Measurements from ENCODE around the gene DHRS7B. TPM values are rescaled to one million over a fixed set of nuclear protein-coding genes. Genes with fewer than 3 reads are reported as not detected.
"Not testable (repeated sequence)": the region's sequence is repeated elsewhere in the genome, so short reads cannot be mapped to it uniquely, and the experiment has no call there.

DHRS7B gene
- total RNA-seq, 1 donor from 2014 or later, result 20.2 TPM

DNA sequence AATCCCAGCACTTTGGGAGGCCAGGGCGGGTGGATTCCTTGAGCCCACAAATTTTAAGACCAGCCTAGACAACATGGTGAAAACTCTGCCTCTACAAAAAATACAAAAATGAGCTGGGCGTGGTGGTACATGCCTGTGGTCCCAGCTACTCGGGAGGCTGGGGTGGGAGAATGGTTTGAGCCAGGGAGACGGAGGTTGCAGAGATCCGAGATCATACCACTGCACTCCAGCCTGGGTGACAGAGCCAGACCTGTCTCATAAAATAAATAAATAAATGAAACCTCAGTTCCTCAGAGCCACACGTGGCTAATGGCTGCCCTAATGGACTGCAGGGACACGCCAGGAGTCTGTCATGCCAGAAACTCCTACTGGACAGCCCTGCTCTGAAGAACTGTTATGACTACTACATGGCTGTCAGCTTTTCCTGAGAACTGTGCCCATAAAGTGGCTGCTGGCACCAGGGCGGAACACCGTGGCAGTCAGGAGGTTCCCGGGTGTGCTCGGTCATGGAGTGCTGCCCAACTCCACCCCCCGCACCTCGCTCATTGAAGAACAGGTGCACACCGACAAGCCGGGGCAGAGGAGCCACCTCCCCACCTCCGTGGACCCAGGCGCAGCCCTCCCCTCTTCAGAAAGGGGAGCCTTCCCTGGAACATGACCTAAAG lies 82.9 kb downstream of the DHRS7B start:
- DNase-seq (ENCODE audit: low spot score), result no peak

DNA sequence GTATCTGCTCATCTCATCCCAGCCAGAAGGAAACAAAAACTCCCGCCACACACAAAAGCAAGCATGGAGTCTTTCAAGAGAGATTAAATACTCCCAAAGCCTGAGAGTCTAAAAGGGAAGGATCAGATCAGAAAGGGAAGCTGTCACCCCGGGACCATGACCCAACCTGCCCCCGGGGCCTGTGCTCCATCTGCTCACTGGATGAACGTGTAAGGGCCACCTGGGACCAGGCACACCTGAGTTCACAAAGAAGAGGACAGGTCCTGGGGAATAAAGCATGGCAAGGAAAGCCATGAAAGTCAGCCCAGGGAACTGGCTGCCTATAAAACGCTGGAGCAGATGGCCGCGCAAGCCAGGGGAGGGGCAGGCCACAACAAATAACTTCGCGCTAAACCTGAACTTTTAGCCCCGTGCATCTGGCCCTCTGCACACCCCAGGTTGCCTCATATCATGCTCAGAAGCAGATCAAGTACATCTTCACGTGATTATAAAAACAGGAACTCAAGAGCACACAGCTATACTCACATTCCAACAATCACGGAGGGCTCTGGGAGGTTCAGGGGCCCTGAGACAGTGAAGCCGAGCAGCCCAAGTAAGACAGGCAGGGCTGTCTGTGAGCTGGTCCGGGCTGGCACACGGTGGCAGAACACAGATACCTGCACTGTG lies 83.8 kb downstream of the DHRS7B start:
- DNase-seq (ENCODE audit: low spot score), result no peak

DNA sequence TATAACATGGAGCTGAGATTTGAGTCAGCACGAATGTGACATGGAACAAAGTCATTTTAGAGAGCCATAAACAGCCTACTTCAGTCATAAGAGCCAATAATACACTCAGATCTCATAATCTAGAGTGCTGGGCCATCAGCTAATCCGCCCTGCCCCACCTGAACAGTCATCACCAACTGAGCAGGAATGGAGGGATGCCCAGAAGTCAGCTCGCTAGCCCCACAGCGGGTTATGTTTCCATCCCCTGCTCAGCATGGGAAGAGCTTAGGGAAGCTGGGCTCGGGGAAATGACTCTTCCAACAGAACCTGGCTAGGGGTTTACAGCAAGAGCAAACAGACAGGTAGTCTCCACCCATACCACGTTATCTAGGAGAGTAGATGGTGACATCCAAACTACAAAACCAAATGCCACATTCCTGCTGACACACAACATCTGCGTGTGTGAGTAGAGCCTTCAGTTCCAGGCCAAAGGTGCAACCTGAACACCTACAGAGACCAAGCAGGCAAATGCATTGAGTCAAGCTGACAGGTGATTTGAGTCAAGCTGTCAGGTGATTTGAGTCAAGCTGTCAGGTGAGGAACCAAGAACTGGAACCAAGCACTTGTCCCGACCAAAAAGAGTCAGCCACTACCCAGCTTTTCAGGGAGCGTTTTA lies 85.2 kb downstream of the DHRS7B start:
- DNase-seq (ENCODE audit: low spot score), result no peak

- DNase-seq (ENCODE audit: low spot score), result no peak
These were observed 86.3 kb downstream of the DHRS7B start for GRCh38 chr17:21212826-21213637.

GRCh38 chr17:21213638-21214014 lies 86.9 kb downstream of the DHRS7B start:
- DNase-seq (ENCODE audit: low spot score), result no peak

DNA sequence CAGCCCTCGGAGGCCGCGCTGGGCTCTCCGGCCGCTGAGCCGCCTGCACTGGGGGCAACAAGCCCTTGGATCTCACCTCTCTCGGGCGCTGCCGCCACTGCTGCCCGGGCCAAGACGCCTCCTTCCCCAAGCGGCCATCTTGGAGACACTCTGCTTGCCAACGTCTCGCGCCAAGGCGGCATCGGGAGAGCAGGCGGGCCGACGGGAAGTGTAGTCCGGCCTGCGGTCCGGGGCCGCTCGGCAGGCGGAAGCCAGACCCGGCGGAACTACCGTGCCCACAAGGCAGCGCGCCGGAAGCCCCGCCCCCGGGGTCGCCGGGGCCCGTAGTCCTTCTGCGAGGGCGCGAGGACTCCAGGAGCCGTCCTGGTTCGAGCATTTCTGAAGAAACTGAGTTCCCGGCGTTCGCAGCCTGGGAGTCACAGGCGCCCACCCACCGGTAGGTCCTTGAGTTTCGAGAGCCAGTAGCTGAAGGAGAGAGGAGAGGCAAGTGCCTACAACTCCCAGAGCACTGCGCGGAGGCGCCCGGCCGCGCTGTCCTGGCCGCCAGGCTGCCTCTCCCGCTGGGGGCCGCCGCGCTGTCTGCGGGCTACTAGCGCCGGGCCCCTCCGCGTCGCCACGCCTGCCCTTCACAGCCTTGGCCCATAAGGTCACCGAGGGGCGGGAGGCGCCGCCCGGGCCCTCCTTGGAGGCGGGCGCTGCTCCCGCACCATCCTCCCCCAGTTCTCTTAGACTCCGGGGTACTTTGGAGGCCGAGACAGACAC lies 87.4 kb downstream of the DHRS7B start, which contains the start of gene TMEM11:
Gene TMEM11 (minus strand): TSS at position 147 of the 762 bp plus-strand sequence. CDS start 9 bp downstream, at position 138.
- peak; percentile 95 for DNase-seq (ENCODE audit: low spot score)

DNA sequence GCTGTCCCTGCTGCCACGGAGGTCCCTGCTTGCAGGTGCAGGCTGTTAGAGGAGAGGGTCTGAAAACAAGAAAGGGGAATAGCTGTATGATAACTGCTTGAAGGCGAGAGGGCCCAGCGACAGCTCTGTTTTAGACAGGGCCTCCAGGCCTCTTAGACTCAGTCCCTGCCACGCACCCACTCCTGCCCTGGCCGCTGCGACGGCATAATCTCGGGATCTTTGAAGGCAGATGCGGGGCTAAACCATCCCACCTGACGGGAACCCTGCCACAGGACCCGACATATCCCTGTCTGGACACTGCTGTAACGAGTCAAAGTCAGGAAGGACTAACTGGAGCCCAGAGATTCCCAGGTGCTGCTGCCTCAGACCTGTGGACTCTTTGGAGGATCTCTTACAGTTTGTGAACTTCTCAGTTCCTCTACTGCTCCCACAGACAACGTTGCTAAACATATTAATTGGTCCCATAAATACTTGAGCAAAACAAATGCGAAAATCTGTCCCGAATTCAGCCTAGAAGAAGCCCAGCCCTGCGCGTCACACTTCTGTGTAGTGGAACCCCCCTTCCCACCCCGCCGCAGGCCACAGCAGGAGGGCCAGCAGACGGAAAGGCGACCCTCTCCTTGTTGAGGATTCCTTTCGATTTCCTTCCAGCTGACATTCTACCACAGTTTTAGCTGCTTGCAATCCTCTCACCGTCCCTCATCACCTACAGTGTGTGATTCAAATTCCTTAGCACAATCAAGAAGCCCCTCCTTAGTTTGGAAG lies 88.2 kb downstream of the DHRS7B start:
- no peak for DNase-seq (ENCODE audit: low spot score)

DNA sequence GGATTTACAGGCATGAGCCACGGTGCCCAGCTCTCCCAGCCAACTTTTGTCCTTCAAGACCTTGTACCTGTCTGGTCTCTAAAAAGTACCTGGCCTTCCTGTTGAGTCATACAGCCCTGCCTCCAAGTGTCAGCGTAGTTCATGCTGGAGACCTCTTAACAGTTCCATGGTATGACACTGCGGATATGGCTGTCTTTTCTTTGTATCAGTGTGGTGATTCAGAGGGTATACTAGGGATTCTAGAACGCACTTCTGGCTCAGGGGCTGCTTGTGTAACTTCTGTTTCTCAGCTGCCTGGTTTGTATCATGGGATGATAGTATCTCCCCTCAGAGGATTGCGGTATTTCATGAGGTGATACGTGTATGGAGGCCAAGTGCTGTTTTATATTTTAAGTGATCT lies 89.2 kb downstream of the DHRS7B start:
- DNase-seq (ENCODE audit: low spot score), result no peak

DNA sequence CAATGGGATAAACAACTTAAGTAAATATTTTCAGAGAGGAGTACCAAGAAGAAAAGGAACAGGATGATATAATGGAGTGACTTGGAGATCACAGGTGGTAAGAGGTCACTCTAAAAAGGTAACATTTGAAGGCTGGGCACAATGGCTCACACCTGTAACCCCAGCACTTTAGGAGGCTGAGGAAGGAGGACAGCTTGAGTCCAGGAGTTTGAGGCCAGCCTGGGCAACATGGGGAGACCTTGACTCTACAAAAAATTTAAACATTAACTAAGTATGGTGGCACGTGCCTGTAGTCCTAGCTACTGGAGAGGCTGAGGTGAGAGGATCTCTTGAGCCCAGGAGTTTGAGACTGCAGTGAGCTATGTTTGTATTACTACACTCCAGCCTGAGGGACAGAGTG lies 90.6 kb downstream of the DHRS7B start:
- DNase-seq (ENCODE audit: low spot score), result no peak

DNA sequence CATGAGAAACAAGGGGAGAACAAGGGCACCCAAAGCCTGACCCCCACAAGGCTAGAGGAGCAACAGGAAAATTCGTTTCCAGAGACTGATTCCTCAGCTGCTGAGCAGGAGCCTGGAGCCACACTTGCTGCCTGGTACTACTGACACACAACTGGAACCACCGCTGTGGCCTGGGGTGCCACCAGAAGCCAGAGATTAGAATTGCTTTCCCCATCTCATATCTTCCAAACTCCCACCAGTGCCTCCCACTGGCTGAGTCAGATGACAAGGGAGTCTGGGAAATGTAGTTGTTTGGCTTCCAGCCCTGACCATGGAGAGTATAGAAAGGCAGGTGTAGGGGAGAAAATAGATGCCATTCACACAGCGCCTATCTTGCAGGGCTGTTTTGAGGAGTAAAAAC lies 91.3 kb downstream of the DHRS7B start:
- no peak for DNase-seq (ENCODE audit: low spot score)

DNA sequence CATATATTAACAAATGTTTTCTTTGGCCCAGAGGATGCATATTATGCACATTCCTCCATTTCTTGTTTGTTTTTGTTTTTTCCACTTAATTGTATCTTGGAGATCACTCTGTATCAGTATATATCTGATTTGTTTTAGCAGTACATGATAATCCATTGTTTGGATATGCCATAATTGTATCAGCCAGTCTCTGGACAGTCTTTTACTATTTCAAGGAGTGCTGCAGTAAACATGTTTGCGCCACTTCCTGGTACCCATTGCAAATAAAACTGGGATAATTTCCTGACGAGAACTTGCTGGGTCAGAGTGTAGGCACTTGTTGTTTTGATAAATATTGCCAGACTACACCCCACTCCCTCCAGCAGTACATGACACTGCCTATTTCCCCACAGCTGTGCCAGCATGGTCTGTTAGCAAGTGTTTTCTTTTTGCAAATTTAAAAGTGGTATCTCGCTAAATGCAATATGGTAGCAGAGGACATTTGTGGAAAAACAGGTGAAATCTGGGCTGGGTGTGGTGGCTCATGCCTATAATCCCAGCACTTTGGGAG lies 92.1 kb downstream of the DHRS7B start:
- DNase-seq (ENCODE audit: low spot score), result no peak

- DNase-seq (ENCODE audit: low spot score), result no peak
These were observed 96.3 kb downstream of the DHRS7B start for GRCh38 chr17:21223086-21223485.

DNA sequence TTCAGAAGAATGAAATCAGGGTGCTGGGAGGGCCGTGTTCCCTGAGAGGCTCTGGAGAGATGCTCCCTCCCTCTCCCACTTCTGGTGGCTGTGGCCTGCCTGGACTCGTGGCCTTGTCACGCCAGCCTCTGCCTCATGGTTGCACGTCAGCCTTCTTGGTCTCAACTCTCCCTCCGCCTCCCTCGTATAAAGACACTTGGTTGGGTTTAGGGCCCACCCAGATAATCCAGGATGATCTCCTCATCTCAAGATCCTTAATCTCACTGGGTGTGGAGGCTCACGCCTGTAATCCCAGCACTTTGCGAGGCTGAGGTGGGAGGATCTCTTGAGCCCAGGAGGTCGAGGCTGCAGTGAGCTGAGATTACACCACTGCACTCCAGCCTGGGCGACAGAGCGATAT lies 100.5 kb downstream of the DHRS7B start:
- DNase-seq (ENCODE audit: low spot score), result not testable (repeated sequence)

DNA sequence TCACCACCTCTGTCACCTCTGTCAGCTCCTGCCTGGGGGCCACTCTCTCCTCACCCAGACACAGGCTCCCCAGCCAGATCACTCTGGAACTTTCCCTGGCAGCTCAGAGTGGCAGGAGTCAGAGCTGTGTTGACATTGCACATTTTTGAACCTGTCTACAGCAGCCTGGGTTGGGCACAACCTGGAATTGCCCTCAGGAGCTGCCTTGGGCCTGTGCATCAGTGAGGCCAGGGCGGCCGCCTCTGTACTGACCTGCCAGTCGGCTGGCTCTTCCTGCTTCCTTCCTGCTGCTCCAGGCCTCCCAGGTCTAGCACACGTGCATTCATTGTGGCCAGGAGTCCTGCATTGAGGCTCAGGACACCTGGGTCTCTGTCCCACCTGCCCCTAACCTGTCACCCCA lies 101.3 kb downstream of the DHRS7B start:
- DNase-seq (ENCODE audit: low spot score), result no peak

GRCh38 chr17:21228845-21229244 lies 102.1 kb downstream of the DHRS7B start:
- no peak for DNase-seq (ENCODE audit: low spot score)

DNA sequence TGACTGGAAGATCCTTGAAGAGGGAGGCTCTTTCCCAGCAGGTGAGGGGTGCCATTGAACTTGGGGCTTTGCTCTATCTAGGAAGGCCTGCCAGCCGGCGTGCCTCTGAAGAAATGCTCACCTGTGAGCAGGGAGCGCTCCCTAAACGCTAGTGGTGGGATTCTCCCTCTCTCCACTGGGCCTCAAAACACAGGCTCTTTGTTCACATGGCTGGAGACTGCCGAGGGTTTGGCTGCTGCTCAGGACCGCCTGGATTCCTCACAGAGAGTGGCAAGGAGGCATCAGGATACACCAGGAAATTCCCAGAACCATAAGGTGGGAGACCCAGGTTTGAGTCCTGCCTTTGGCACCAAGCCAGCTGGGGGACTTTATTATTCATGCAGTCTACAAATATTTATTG lies 104.8 kb downstream of the DHRS7B start:
- DNase-seq (ENCODE audit: low spot score), result no peak

DNA sequence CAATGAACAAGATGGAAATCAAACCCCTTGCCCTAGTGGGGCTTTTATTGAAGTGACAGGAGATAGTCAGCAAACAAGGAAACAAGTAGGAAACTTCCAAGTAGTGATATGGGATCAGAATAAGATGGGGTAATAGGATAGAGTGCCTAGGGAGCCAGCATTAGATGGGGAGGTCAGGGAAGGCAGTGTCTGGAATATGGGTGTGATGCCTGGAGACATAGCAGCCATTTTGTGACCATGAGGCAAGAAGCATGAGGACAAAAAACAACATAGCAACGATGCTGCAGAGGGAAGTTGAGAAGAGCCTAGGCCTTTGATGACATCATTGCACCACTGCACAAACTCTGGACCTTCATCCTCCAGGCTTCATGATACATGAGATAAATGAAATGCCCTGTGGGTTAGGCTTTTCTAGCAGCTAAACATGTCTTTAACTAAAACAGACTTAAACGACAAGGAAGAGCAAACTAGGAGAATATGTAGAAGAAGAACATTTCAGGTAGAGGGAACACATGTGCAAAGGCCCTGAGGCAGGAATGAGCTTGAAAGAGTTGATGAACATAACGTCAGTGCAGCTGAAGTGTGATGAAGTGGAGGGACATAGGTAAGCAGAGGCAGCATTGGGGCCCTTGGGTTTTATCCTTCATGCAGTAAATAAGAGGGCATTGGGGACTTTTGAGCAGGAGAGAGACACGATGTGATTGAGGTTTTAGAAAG lies 105.4 kb downstream of the DHRS7B start:
- DNase-seq (ENCODE audit: low spot score), result no peak

DNA sequence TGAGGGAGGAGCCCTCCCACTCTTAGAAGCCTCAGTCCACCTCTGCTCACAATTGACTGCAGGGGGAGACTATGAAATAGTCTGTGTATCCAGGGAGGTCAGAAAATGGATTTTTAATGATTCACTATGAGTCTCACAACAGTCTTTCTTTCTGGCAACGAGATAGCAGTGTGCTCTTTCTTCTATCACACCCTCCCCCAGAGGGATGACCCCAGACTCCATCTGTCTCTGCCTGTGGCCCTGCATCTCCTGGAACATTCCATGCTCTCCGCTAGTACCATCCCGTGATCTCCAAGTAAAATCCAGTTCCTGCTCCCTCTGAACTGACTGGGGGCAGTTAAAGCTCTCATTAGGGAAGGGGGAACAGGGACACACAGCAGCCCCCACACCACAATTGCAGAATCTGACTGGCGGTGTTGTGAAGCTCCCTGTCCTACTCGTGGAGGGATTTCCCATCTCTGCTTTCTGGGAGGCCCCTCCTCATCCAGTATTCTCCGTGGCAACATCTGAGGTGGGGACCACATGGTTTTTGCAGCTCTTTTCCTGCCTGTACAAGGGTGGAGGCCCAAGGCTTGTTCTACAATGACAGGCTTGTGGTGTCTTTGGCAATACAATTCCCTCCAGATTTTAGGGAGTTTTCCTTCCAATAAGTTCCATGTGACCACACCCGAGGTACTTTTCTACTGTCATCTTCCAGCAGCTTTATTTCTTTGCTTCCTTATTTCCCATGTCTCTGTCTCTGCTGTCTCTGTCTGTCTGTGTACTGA lies 107.0 kb downstream of the DHRS7B start:
- no peak for DNase-seq (ENCODE audit: low spot score)

- no peak for DNase-seq (ENCODE audit: low spot score)
These were observed 109.2 kb downstream of the DHRS7B start for GRCh38 chr17:21235921-21236320.

Measured in ureter (tissue), 1 donor.